Omental fat pad (tissue), 4 donors: Measurements from ENCODE around the gene DPYD. TPM values are rescaled to one million over a fixed set of nuclear protein-coding genes. Genes with fewer than 3 reads are reported as not detected.

Experiments used
- ATAC-seq: fragments of 150-250 bp; one replicate; pipeline ENCODE4 v1.9.1; 2016; ENCODE audit warnings: mild to moderate bottlenecking, moderate library complexity; ENCODE audit not compliant: low FRiP score
- DNase-seq: peaks from one replicate; pipeline ENCODE4 v3.0.0-alpha.2; 2019; ENCODE audit warnings: low spot score
- CTCF ChIP-seq, 3 donors: fragments of 450-650 bp; IDR thresholded peaks; one replicate each; pipeline ENCODE4 v1.5.1; 2016 to 2017; ENCODE audit warnings: antibody characterized with exemption in 3 of 3, mild to moderate bottlenecking in 3 of 3, moderate library complexity in 2 of 3
- total RNA-seq, 4 donors: library from RNA; depleted of rRNA; stranded (reverse); fragments of >200 nt; gene quantifications; one replicate each; pipeline ENCODE4 v1.1.0, GENCODE V29; 2016

Gene DPYD
- total RNA-seq, 4 donors from 2014 or later, result 52.5 to 86.4 (median 60.3) TPM

GRCh38 chr1:97875996-97876395 is 44.8 kb downstream of the DPYD start:
- DNase-seq, result no peak
- no peak for ATAC-seq
- TF ChIP-seq CTCF (IDR thresholded peaks at IDR 0.05), result no peak

GRCh38 chr1:97870589-97870988 is 50.2 kb downstream of the DPYD start:
- no peak for DNase-seq
- no peak for TF ChIP-seq CTCF (IDR thresholded peaks at IDR 0.05)
- no peak for ATAC-seq

- ATAC-seq (no peak), DNase-seq (no peak)
- no peak for TF ChIP-seq CTCF (IDR thresholded peaks at IDR 0.05)
Measured at GRCh38 chr1:97869441-97869840, 51.4 kb downstream of the DPYD start.

- no peak for DNase-seq
- no peak for TF ChIP-seq CTCF (IDR thresholded peaks at IDR 0.05)
- no peak for ATAC-seq
Measured at GRCh38 chr1:97867127-97867526, 53.7 kb downstream of the DPYD start.

- ATAC-seq (no peak), DNase-seq (no peak)
- no peak for TF ChIP-seq CTCF (IDR thresholded peaks at IDR 0.05)
Measured at GRCh38 chr1:97864615-97865014, 56.2 kb downstream of the DPYD start.

- ATAC-seq (no peak), DNase-seq (no peak)
- no peak for TF ChIP-seq CTCF (IDR thresholded peaks at IDR 0.05)
Measured at GRCh38 chr1:97853221-97853620, 67.6 kb downstream of the DPYD start.

- peak; percentile 61 for ATAC-seq
- no peak for DNase-seq
- no peak for TF ChIP-seq CTCF (IDR thresholded peaks at IDR 0.05)
Measured at GRCh38 chr1:97849345-97850340, 71.2 kb downstream of the DPYD start.
